HL-60/S4 treated with phorbol 12-myristate 13-acetate at 8.2 ng/mL for 4 days and 3 days (cell line): Measurements from ENCODE around the gene LONP1.
"Not testable (repeated sequence)": the region's sequence is repeated elsewhere in the genome, so short reads cannot be mapped to it uniquely, and the experiment has no call there.

Experiments used
- in situ Hi-C: fragments of 300-500 bp; cut with MboI; formaldehyde crosslinking; loops from 2 replicates; pipeline ENCODE4 v1.15.0; 2022; ENCODE audit warnings: low sequenced_read_pairs

LONP1 gene

GRCh38 chr19:5693195-5694166 lies 26.5 kb downstream of the LONP1 start:
- in situ Hi-C loops, result no loop called here

- in situ Hi-C loops, result no loop called here
Measured at GRCh38 chr19:5692723-5693194, 27.2 kb downstream of the LONP1 start.

GRCh38 chr19:5691822-5692722 lies 27.9 kb downstream of the LONP1 start:
- in situ Hi-C loops, result no loop called here

- in situ Hi-C loops, result no loop called here
Measured at GRCh38 chr19:5690955-5691821, 28.8 kb downstream of the LONP1 start.

- in situ Hi-C loops, result no loop called here
Measured at GRCh38 chr19:5690125-5690954, 29.6 kb downstream of the LONP1 start, which contains the start of gene RPL36. TSS of gene RPL36 (plus strand) at chr19:5690295. CDS start at chr19:5690508, 213 bp downstream.

- in situ Hi-C loops, result not testable (repeated sequence)
Measured at GRCh38 chr19:5688262-5688881, 31.6 kb downstream of the LONP1 start.

- in situ Hi-C loops, result no loop called here
Measured at GRCh38 chr19:5687360-5688198, 32.4 kb downstream of the LONP1 start.

- in situ Hi-C loops, result no loop called here
Measured at GRCh38 chr19:5686647-5687359, 33.1 kb downstream of the LONP1 start.

- in situ Hi-C loops, result no loop called here
Measured at GRCh38 chr19:5686326-5686646, 33.7 kb downstream of the LONP1 start.

GRCh38 chr19:5684694-5685430 lies 35.1 kb downstream of the LONP1 start:
- in situ Hi-C loops, result no loop called here

GRCh38 chr19:5683177-5683886 lies 36.6 kb downstream of the LONP1 start:
- in situ Hi-C loops, result no loop called here

- in situ Hi-C loops, result no loop called here
Measured at GRCh38 chr19:5682107-5682482, 37.9 kb downstream of the LONP1 start.

- in situ Hi-C loops, result no loop called here
Measured at GRCh38 chr19:5681391-5682106, 38.4 kb downstream of the LONP1 start.

- in situ Hi-C loops, result no loop called here
Measured at GRCh38 chr19:5680437-5681368, 39.2 kb downstream of the LONP1 start, which contains the start of the genes HSD11B1L and MICOS13. TSS of gene HSD11B1L (plus strand) at chr19:5681027. CDS start at chr19:5684833, 3,806 bp downstream. TSS of gene MICOS13 (minus strand) at chr19:5680516. CDS start at chr19:5680486, 30 bp downstream.

GRCh38 chr19:5680084-5680436 lies 39.9 kb downstream of the LONP1 start:
- in situ Hi-C loops, result no loop called here
